HEK293T (cell line): ENCODE data around the gene POLR2F.

Experiments
- BHLHE40 ChIP-seq: fragments of 450-650 bp; IDR thresholded peaks from 2 replicates; pipeline ENCODE4 v1.6.1; 2016; ENCODE audit warnings: mild to moderate bottlenecking, moderate library complexity, borderline replicate concordance
- ELF4 ChIP-seq: fragments of 450-650 bp; IDR thresholded peaks from 2 replicates; pipeline ENCODE4 v1.6.1; 2017; ENCODE audit warnings: antibody characterized with exemption
- FOXK2 ChIP-seq: fragments of 450-650 bp; IDR thresholded peaks from 2 replicates; pipeline ENCODE4 v1.6.1; 2016; ENCODE audit warnings: mild to moderate bottlenecking
- FOXM1 ChIP-seq: fragments of 450-650 bp; IDR thresholded peaks from 2 replicates; pipeline ENCODE4 v1.6.1; 2017; ENCODE audit warnings: mild to moderate bottlenecking, borderline replicate concordance
- HDGF ChIP-seq: fragments of 450-650 bp; IDR thresholded peaks from 2 replicates; pipeline ENCODE4 v1.6.1; 2017; ENCODE audit warnings: antibody characterized with exemption, borderline replicate concordance
- LEF1 ChIP-seq: fragments of 450-650 bp; IDR thresholded peaks from 2 replicates; pipeline ENCODE4 v1.6.1; 2017; ENCODE audit warnings: mild to moderate bottlenecking, borderline replicate concordance
- NFRKB ChIP-seq: fragments of 450-650 bp; IDR thresholded peaks from 2 replicates; pipeline ENCODE4 v1.6.1; 2016; ENCODE audit warnings: mild to moderate bottlenecking, moderate library complexity
- SP1 ChIP-seq: fragments of 450-650 bp; IDR thresholded peaks from 2 replicates; pipeline ENCODE4 v1.6.1; 2017
- TARDBP ChIP-seq: fragments of 450-650 bp; IDR thresholded peaks from 2 replicates; pipeline ENCODE4 v1.6.1; 2016
- ZNF384 ChIP-seq: fragments of 450-650 bp; IDR thresholded peaks from 2 replicates; pipeline ENCODE4 v1.6.1; 2016
- TF ChIP-seq, protein P1 (sequence below): fragments of 450-650 bp; IDR thresholded peaks from 2 replicates; pipeline ENCODE4 v1.6.1; 2016

- TF ChIP-seq HDGF (0 out of 2 replicates have a peak, but pooled peaks have one; percentile 43), FOXM1 (no peak), LEF1 (no peak; the same call in 1 of the 2 replicates), NFRKB (no peak), BHLHE40 (no peak), ELF4 (no peak), TARDBP (no peak), ZNF384 (no peak), FOXK2 (no peak), SP1 (no peak)
- TF ChIP-seq, protein P1, sequence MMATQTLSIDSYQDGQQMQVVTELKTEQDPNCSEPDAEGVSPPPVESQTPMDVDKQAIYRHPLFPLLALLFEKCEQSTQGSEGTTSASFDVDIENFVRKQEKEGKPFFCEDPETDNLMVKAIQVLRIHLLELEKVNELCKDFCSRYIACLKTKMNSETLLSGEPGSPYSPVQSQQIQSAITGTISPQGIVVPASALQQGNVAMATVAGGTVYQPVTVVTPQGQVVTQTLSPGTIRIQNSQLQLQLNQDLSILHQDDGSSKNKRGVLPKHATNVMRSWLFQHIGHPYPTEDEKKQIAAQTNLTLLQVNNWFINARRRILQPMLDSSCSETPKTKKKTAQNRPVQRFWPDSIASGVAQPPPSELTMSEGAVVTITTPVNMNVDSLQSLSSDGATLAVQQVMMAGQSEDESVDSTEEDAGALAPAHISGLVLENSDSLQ: no peak
Measured at GRCh38 chr22:37933711-37934376, 19.7 kb upstream of the POLR2F start.
